HepG2 (cell line): ENCODE results near the gene CYSRT1. TPM values are rescaled to one million over a fixed set of nuclear protein-coding genes. Genes with fewer than 3 reads are reported as not detected.

Experiments used
- ATAC-seq: fragments of 200-7000 bp; cut with Tn5 transposase; 3 replicates; pipeline ENCODE4 v1.9.1; 2020; ENCODE audit warnings: mild to moderate bottlenecking, moderate library complexity
- BruUV-seq: library from RNA; stranded (reverse); fragments of 400-500 nt; replicated peaks from 2 replicates; lab custom pipeline; 2021; lab: Mats Ljungman, UMichigan
- CTCF ChIA-PET: fragments of 300-600 bp; formaldehyde crosslinking; extraction: SDS; loops from one replicate; lab custom pipeline; 2021; ENCODE audit warnings: low total read pairs, inconsistent platforms, low intra/inter-chr PET ratio; lab: Yijun Ruan, JAX
- POLR2A ChIA-PET: fragments of 350-600 bp; sonication (Branson Sonifier 250); formaldehyde crosslinking; loops from one replicate; lab custom pipeline; 2020; ENCODE audit warnings: antibody characterized with exemption, inconsistent platforms; lab: Yijun Ruan, JAX
- DNase-seq: peaks from one replicate; pipeline ENCODE4 v3.0.0-alpha.2; 2015; ENCODE audit warnings: low spot score
- FAIRE-seq: peaks from 3 replicates; lab custom pipeline; 2011; peaks lifted over from hg19 to GRCh38; lab: Jason Lieb, UNC
- H2AFZ ChIP-seq: one replicate; pipeline ENCODE4 v1.6.1; 2011; ENCODE audit warnings: low read length, inconsistent platforms
- H3K27ac ChIP-seq: fragments of 300-600 bp; 3 replicates; pipeline ENCODE4 v1.8.0; 2011; ENCODE audit warnings: mixed run types, mild to moderate bottlenecking, mixed read lengths, low read length, inconsistent platforms; ENCODE audit not compliant: insufficient read depth; ENCODE audit errors: extremely low read length
- H3K27me3 ChIP-seq, 2 experiments: fragments of 200-600 bp in 1 of 2; 2 replicates in 1 of 2; 3 replicates in 1 of 2; pipeline versions ENCODE4 v1.6.0 to v1.8.0; 2011; ENCODE audit warnings: low read length in 2 of 2, mild to moderate bottlenecking in 2 of 2, moderate library complexity in 2 of 2, inconsistent platforms in 1 of 2; ENCODE audit not compliant: insufficient read depth in 2 of 2, control insufficient read depth in 1 of 2
- H3K36me3 ChIP-seq, 2 experiments: fragments of 200-600 bp in 1 of 2; replicated peaks in 1 of 2; 2 replicates in 1 of 2; 3 replicates in 1 of 2; pipeline versions ENCODE4 v1.5.1 to v1.8.0; 2011; ENCODE audit warnings: low read length in 2 of 2, inconsistent platforms in 1 of 2; ENCODE audit not compliant: insufficient read depth in 2 of 2, control insufficient read depth in 1 of 2
- H3K4me1 ChIP-seq: 2 replicates; pipeline ENCODE4 v1.5.1; 2012; ENCODE audit warnings: low read length, inconsistent platforms; ENCODE audit not compliant: insufficient read depth
- H3K4me2 ChIP-seq: 2 replicates; pipeline ENCODE4 v1.6.0; 2011; ENCODE audit warnings: low read depth, low read length, inconsistent platforms
- H3K4me3 ChIP-seq, 3 experiments: fragments of 200-600 bp in 1 of 3; sonication (generic), shearing (Covaris generic) in 1 of 3; replicated peaks in 1 of 3; 2 replicates each; pipeline ENCODE4 v1.5.1; 2011 to 2016; ENCODE audit warnings: low read length in 3 of 3, inconsistent platforms in 2 of 3, low read depth in 2 of 3, mild to moderate bottlenecking in 2 of 3, control low read depth in 1 of 3, mixed read lengths in 1 of 3; ENCODE audit not compliant: insufficient read depth in 1 of 3
- H3K79me2 ChIP-seq: one replicate; pipeline ENCODE4 v1.6.1; 2011; ENCODE audit warnings: low read length, inconsistent platforms; ENCODE audit not compliant: insufficient read depth
- H3K9ac ChIP-seq: 2 replicates; pipeline ENCODE4 v1.6.0; 2011; ENCODE audit warnings: mild to moderate bottlenecking, low read depth, low read length, inconsistent platforms; ENCODE audit not compliant: insufficient read depth
- H3K9me3 ChIP-seq: 2 replicates; pipeline ENCODE4 v1.5.1; 2012; ENCODE audit warnings: mild to moderate bottlenecking, low read length
- H4K20me1 ChIP-seq: 2 replicates; pipeline ENCODE4 v1.6.0; 2011; ENCODE audit warnings: inconsistent platforms, mild to moderate bottlenecking, low read length, moderate library complexity; ENCODE audit not compliant: insufficient read depth
- POLR2A ChIP-seq, 2 experiments: IDR thresholded peaks; 2 replicates each; pipeline ENCODE4 v1.6.1; 2011; ENCODE audit warnings: low read depth in 2 of 2, low read length in 2 of 2, mild to moderate bottlenecking in 1 of 2, moderate library complexity in 1 of 2; ENCODE audit not compliant: insufficient read depth in 1 of 2
- POLR2AphosphoS5 ChIP-seq: IDR thresholded peaks from 2 replicates; pipeline ENCODE4 v1.6.1; 2012; ENCODE audit warnings: low read depth, low read length
- RERE ChIP-seq: IDR thresholded peaks from 2 replicates; pipeline ENCODE4 v1.6.1; 2016; ENCODE audit warnings: low read depth, missing genetic modification reagents, missing compliant biosample characterization
- ZNF335 ChIP-seq: sonication (generic); formaldehyde crosslinking; IDR thresholded peaks from 2 replicates; pipeline ENCODE4 v1.4.0; 2020; ENCODE audit warnings: missing genetic modification reagents
- ZNF616 ChIP-seq: sonication (generic); formaldehyde crosslinking; IDR thresholded peaks from 2 replicates; pipeline ENCODE4 v1.5.0; 2020; ENCODE audit warnings: low read depth, mild to moderate bottlenecking, missing genetic modification reagents
- whole genome bisulfite sequencing: methylation state at CpG from one replicate; pipeline ENCODE4 v1.1.6; 2017; ENCODE audit warnings: low lambda C conversion rate; 5-methylcytosine and 5-hydroxymethylcytosine counted together
- in situ Hi-C: cut with HindIII; loops from 2 replicates; pipeline ENCODE4 v1.10.0; 2017; ENCODE audit warnings: low pct_unique_long_range_greater_than_20kb; ENCODE audit not compliant: extremely low pct_ligation_motif_present
- intact Hi-C: fragments of 100-400 bp; cut with micrococcal nuclease; formaldehyde crosslinking; loops from one replicate; pipeline ENCODE4 v1.10.0; 2022; ENCODE audit not compliant: unreplicated experiment
- polyA plus RNA-seq, 8 experiments: library from polyadenylated mRNA; depleted of rRNA in 3 of 8; stranded (reverse) in 7 of 8; unstranded in 1 of 8; fragments of >200 nt; fragmentation: Illumina TruSeq in 4 of 8; extraction: Trizol in 4 of 8; gene quantifications; 2 replicates each; pipeline versions ENCODE4 v1.2.1 to v1.2.3, GENCODE V29; 2011 to 2016; ENCODE audit warnings: low read depth in 4 of 8, missing spikeins in 1 of 8, mixed read lengths in 1 of 8; ENCODE audit not compliant: insufficient read depth in 1 of 8
- total RNA-seq, 5 experiments: library from RNA; depleted of rRNA; stranded (reverse); fragments of >200 nt; fragmentation: Illumina TruSeq; extraction: Trizol; gene quantifications; 2 replicates each; pipeline ENCODE4 v1.2.3, GENCODE V29; 2016; ENCODE audit warnings: low read depth in 1 of 5
- TF ChIP-seq, protein P1 (sequence below): sonication (generic); formaldehyde crosslinking; conservative IDR thresholded peaks from 2 replicates; pipeline ENCODE4 v1.4.0; 2020; ENCODE audit warnings: missing genetic modification reagents
- TF ChIP-seq, protein P2 (sequence below), 2 experiments: sonication (generic) in 1 of 2; formaldehyde crosslinking in 1 of 2; IDR thresholded peaks; 2 replicates each; pipeline versions ENCODE4 v1.4.0 to v1.6.1; 2016 to 2020; ENCODE audit warnings: borderline replicate concordance in 1 of 2, low read depth in 1 of 2, mild to moderate bottlenecking in 1 of 2, missing genetic modification reagents in 1 of 2

CYSRT1 gene
- total and polyA plus RNA-seq, 2 of the 13 experiments (the other 11 are each of a cell fraction or from before 2014, with no cell fraction given) = 1.5 to 2.1 TPM

DNA sequence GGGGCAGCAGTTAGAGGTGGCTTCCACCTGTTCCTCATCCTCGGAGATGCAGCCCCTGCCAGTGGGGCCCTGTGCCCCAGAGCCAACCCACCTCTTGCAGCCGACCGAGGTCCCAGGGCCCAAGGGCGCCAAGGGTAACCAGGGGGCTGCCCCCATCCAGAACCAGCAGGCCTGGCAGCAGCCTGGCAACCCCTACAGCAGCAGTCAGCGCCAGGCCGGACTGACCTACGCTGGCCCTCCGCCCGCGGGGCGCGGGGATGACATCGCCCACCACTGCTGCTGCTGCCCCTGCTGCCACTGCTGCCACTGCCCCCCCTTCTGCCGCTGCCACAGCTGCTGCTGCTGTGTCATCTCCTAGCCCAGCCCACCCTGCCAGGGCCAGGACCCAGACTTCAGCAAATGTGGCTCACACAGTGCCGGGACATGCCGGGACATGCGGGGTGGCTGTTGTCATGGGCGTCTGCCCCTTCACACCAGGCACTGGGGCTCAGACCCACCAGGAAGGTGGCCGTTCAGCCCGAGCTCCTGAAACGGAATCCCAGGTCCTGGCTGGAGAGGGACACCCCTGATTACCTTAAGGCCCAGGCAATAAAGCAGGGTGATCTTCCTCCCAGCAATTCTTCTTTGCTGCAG, 841 bp downstream of the CYSRT1 start (continued):
- no peak for TF ChIP-seq RERE (CRISPR knock-in tag)

GRCh38 chr9:137226338-137227053, 1.5 kb downstream of the CYSRT1 start:
- peak overlapping the region; percentile 31; the same call in 1 of the 2 replicates for H3K9ac ChIP-seq
- peak in 1 of 2 experiments; percentile 44; a peak in 1 of 4 replicates for TF ChIP-seq POLR2A (IDR thresholded peaks at IDR 0.05; ENCODE audit: insufficient read depth in 1 of 2, low read depth in 2 of 2, low read length in 2 of 2)
- no peak for TF ChIP-seq ZNF335 (CRISPR knock-in tag)
- no peak for TF ChIP-seq ZNF616
- TF ChIP-seq, protein P1, sequence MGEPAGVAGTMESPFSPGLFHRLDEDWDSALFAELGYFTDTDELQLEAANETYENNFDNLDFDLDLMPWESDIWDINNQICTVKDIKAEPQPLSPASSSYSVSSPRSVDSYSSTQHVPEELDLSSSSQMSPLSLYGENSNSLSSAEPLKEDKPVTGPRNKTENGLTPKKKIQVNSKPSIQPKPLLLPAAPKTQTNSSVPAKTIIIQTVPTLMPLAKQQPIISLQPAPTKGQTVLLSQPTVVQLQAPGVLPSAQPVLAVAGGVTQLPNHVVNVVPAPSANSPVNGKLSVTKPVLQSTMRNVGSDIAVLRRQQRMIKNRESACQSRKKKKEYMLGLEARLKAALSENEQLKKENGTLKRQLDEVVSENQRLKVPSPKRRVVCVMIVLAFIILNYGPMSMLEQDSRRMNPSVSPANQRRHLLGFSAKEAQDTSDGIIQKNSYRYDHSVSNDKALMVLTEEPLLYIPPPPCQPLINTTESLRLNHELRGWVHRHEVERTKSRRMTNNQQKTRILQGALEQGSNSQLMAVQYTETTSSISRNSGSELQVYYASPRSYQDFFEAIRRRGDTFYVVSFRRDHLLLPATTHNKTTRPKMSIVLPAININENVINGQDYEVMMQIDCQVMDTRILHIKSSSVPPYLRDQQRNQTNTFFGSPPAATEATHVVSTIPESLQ (CRISPR knock-in tag) = no peak
- TF ChIP-seq, protein P2, sequence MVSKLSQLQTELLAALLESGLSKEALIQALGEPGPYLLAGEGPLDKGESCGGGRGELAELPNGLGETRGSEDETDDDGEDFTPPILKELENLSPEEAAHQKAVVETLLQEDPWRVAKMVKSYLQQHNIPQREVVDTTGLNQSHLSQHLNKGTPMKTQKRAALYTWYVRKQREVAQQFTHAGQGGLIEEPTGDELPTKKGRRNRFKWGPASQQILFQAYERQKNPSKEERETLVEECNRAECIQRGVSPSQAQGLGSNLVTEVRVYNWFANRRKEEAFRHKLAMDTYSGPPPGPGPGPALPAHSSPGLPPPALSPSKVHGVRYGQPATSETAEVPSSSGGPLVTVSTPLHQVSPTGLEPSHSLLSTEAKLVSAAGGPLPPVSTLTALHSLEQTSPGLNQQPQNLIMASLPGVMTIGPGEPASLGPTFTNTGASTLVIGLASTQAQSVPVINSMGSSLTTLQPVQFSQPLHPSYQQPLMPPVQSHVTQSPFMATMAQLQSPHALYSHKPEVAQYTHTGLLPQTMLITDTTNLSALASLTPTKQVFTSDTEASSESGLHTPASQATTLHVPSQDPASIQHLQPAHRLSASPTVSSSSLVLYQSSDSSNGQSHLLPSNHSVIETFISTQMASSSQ (IDR thresholded peaks at IDR 0.05; ENCODE audit: low read depth) = no peak
- TF ChIP-seq, protein P2 (CRISPR knock-in tag; IDR thresholded peaks at IDR 0.05; ENCODE audit: borderline replicate concordance) = no peak
- 0 out of 2 replicates have a peak, but pooled peaks have one; percentile 16 for TF ChIP-seq POLR2AphosphoS5

More at GRCh38 chr9:137226338-137227053, 1.5 kb downstream of the CYSRT1 start:
- intact Hi-C loops = loop anchor here (2.0 kb wide), 2 partner anchors 38 to 106 kb away; partner anchors contain the start of genes ANAPC2 and SSNA1
- FAIRE-seq (no peak), DNase-seq (no peak), ATAC-seq (peak; percentile 0; the same call in 1 of the 3 replicates)
- Histone ChIP-seq H3K27me3 (no peaks in the 10 kb centered on the region; a peak in 1 of 5 replicates), H3K79me2 (no peaks in the 10 kb centered on the region), H3K9me3 (no peaks in the 10 kb centered on the region), H3K36me3 (no peaks in the 10 kb centered on the region), H3K4me1 (peaks cover 81% of the 10 kb centered on the region), H3K27ac (no peak overlapping the region), H2AFZ (no peak overlapping the region), H3K4me3 (peak overlapping the region in 1 of 3 experiments; percentile 53; a peak in 2 of 6 replicates), H3K4me2 (peak overlapping the region; percentile 66), H4K20me1 (no peaks in the 10 kb centered on the region)
- 18% methylated on average over 9 of the region's 18 CpGs for WGBS
- no TSS peak for BruUV-seq
- in situ Hi-C loops = loop anchor here (5.0 kb wide), 2 partner anchors 39 to 114 kb away; partner anchors contain the start of genes ANAPC2, DPP7 and SSNA1
- ChIA-PET POLR2A (interaction anchor here (0.8 to 13.4 kb wide), 11 partner anchors 8 to 108 kb away, joined by 3 to 225 read pairs (median 3); partner anchors contain the start of genes ANAPC2, NDOR1, SSNA1 and TMEM203), CTCF (interaction anchor here (1.5 kb wide), 2 partner anchors 37 to 50 kb away, joined by 8 to 16 read pairs; partner anchors contain the start of genes ANAPC2 and SSNA1)
